Measurements from ENCODE around the gene FAM174A. TPM values are rescaled to one million over a fixed set of nuclear protein-coding genes. Genes with fewer than 3 reads are reported as not detected.

Gene FAM174A
- polyA plus RNA-seq, 3 donors: 5.3 to 11.1 (median 9.2) TPM

- Histone ChIP-seq H3K79me2 (ENCODE audit: insufficient read depth, low read length) (no peaks in the 10 kb centered on the region), H3K27me3 (ENCODE audit: control insufficient read depth in 2 of 2, insufficient read depth in 2 of 2, low read length in 2 of 2) (no peaks in the 10 kb centered on the region), H3K27ac (ENCODE audit: low read depth in 1 of 2, low read length in 2 of 2) (no peak overlapping the region), H4K20me1 (ENCODE audit: insufficient read depth, low read length) (no peaks in the 10 kb centered on the region), H3K4me3 (replicated peaks in 1 of 3; ENCODE audit: low read depth in 2 of 3, low read length in 3 of 3) (no peak overlapping the region), H3K36me3 (replicated peaks in 1 of 2; ENCODE audit: control insufficient read depth in 1 of 2, insufficient read depth in 2 of 2, low read length in 2 of 2) (no peaks in the 10 kb centered on the region), H3K4me1 (ENCODE audit: control insufficient read depth in 1 of 2, insufficient read depth in 2 of 2, low read length in 2 of 2) (no peaks in the 10 kb centered on the region), H3K4me2 (replicated peaks; ENCODE audit: extremely low read depth, low read length, poor library complexity, severe bottlenecking) (no peak overlapping the region), H2AFZ (ENCODE audit: insufficient read depth, low read depth, low read length, poor library complexity, severe bottlenecking) (no peak overlapping the region), H3K9me3 (replicated peaks in 1 of 2; ENCODE audit: control insufficient read depth in 1 of 2, insufficient read depth in 1 of 2, low read length in 2 of 2) (peaks cover 0 to 3% of the 10 kb centered on the region in 2 donors), H3K9ac (ENCODE audit: insufficient read depth, low read length, poor library complexity, severe bottlenecking) (no peak overlapping the region)
- H3K27me3 Mint-ChIP-seq (ENCODE audit: low read depth in 3 of 3): no peaks in the 10 kb centered on the region
- DNase-seq: no peak
- H3K27ac Mint-ChIP-seq: no peak overlapping the region
- H3K36me3 Mint-ChIP-seq: no peaks in the 10 kb centered on the region
- H3K4me3 Mint-ChIP-seq: no peak overlapping the region
- no CpG with 5 or more reads among the region's 1 CpG for WGBS (ENCODE audit: insufficient coverage)
- TF ChIP-seq CTCF (IDR thresholded peaks at IDR 0.05): no peak
- intact Hi-C loops (cut with micrococcal nuclease): no loop called here
- H3K4me1 Mint-ChIP-seq: no peaks in the 10 kb centered on the region
- H3K9me3 Mint-ChIP-seq: peaks cover 0 to 7% (median 0%) of the 10 kb centered on the region in 7 donors
Observed at GRCh38 chr5:100496296-100496695, 38.9 kb upstream of the FAM174A start.

- Mint-ChIP-seq H3K9me3 (peaks cover 0 to 7% (median 5%) of the 10 kb centered on the region in 7 donors), H3K27ac (no peak overlapping the region), H3K27me3 (ENCODE audit: low read depth in 3 of 3) (peaks cover 0 to 2% (median 0%) of the 10 kb centered on the region in 3 donors), H3K4me1 (peaks cover 6% of the 10 kb centered on the region), H3K36me3 (no peaks in the 10 kb centered on the region), H3K4me3 (no peak overlapping the region)
- TF ChIP-seq CTCF (IDR thresholded peaks at IDR 0.05): no peak
- Histone ChIP-seq H3K9me3 (replicated peaks in 1 of 2; ENCODE audit: control insufficient read depth in 1 of 2, insufficient read depth in 1 of 2, low read length in 2 of 2) (peaks cover 0 to 3% of the 10 kb centered on the region in 2 donors), H3K36me3 (replicated peaks in 1 of 2; ENCODE audit: control insufficient read depth in 1 of 2, insufficient read depth in 2 of 2, low read length in 2 of 2) (no peaks in the 10 kb centered on the region), H3K4me3 (replicated peaks in 1 of 3; ENCODE audit: low read depth in 2 of 3, low read length in 3 of 3) (no peak overlapping the region), H3K27me3 (ENCODE audit: control insufficient read depth in 2 of 2, insufficient read depth in 2 of 2, low read length in 2 of 2) (no peaks in the 10 kb centered on the region), H3K27ac (ENCODE audit: low read depth in 1 of 2, low read length in 2 of 2) (no peak overlapping the region), H2AFZ (ENCODE audit: insufficient read depth, low read depth, low read length, poor library complexity, severe bottlenecking) (no peak overlapping the region), H4K20me1 (ENCODE audit: insufficient read depth, low read length) (no peaks in the 10 kb centered on the region), H3K4me2 (replicated peaks; ENCODE audit: extremely low read depth, low read length, poor library complexity, severe bottlenecking) (no peak overlapping the region), H3K4me1 (ENCODE audit: control insufficient read depth in 1 of 2, insufficient read depth in 2 of 2, low read length in 2 of 2) (no peaks in the 10 kb centered on the region), H3K79me2 (ENCODE audit: insufficient read depth, low read length) (no peaks in the 10 kb centered on the region), H3K9ac (ENCODE audit: insufficient read depth, low read length, poor library complexity, severe bottlenecking) (no peak overlapping the region)
- intact Hi-C loops (cut with micrococcal nuclease): no loop called here
- no CpG with 5 or more reads among the region's 2 CpGs for WGBS (ENCODE audit: insufficient coverage)
- DNase-seq: no peak
Observed at GRCh38 chr5:100502684-100503083, 32.5 kb upstream of the FAM174A start.
